Endothelial cell of umbilical vein (primary cell): ENCODE results near the gene RAPGEF3. TPM values are rescaled to one million over a fixed set of nuclear protein-coding genes. Genes with fewer than 3 reads are reported as not detected.

Experiments used
- BruUV-seq: library from RNA; stranded (reverse); fragments of 400-500 nt; replicated peaks from 2 replicates; lab custom pipeline; 2021; lab: Mats Ljungman, UMichigan
- CTCF ChIA-PET: fragments of 300-600, 350-600 bp; sonication (Branson Sonifier 250); formaldehyde crosslinking; loops from one replicate; lab custom pipeline; 2021; ENCODE audit warnings: antibody characterized with exemption, inconsistent platforms; lab: Charles Lee
- POLR2A ChIA-PET: fragments of 300-600, 350-600 bp; sonication (Branson Sonifier 250); formaldehyde crosslinking; loops from one replicate; lab custom pipeline; 2021; ENCODE audit warnings: antibody characterized with exemption, inconsistent platforms; lab: Charles Lee
- DNase-seq: peaks from one replicate; pipeline ENCODE4 v3.0.0-alpha.2; 2011; ENCODE audit warnings: low read depth, low spot score
- FAIRE-seq: peaks from 2 replicates; lab custom pipeline; 2011; peaks lifted over from hg19 to GRCh38; lab: Jason Lieb, UNC
- H2AFZ ChIP-seq: 2 replicates; pipeline ENCODE4 v1.6.0; 2012; ENCODE audit warnings: low read depth, low read length, control low read depth, inconsistent platforms
- H3K27ac ChIP-seq: 2 replicates; pipeline ENCODE4 v1.5.1; 2011; ENCODE audit warnings: low read depth, mild to moderate bottlenecking, control low read depth, low read length, moderate library complexity; ENCODE audit not compliant: insufficient read depth
- H3K27me3 ChIP-seq, 2 experiments: 2 replicates each; pipeline versions ENCODE4 v1.6.0 to v1.6.1; 2011; ENCODE audit warnings: low read length in 2 of 2, mixed read lengths in 1 of 2; ENCODE audit not compliant: control insufficient read depth in 2 of 2, insufficient read depth in 2 of 2
- H3K36me3 ChIP-seq, 2 experiments: 2 replicates in 1 of 2; 3 replicates in 1 of 2; pipeline ENCODE4 v1.5.1; 2011; ENCODE audit warnings: low read length in 2 of 2, mild to moderate bottlenecking in 1 of 2, moderate library complexity in 1 of 2; ENCODE audit not compliant: control insufficient read depth in 2 of 2, insufficient read depth in 2 of 2; ENCODE audit errors: extremely low read depth in 1 of 2
- H3K4me1 ChIP-seq: 3 replicates; pipeline ENCODE4 v1.5.1; 2011; ENCODE audit warnings: mild to moderate bottlenecking, low read length; ENCODE audit not compliant: control insufficient read depth, insufficient read depth; ENCODE audit errors: extremely low read depth
- H3K4me2 ChIP-seq: 2 replicates; pipeline ENCODE4 v1.6.1; 2011; ENCODE audit warnings: low read length, control low read depth, mixed read lengths; ENCODE audit not compliant: insufficient read depth
- H3K4me3 ChIP-seq, 3 experiments: fragments of 200-600 bp in 1 of 3; sonication (generic), shearing (Covaris generic) in 1 of 3; replicated peaks in 1 of 3; 2 replicates each; pipeline ENCODE4 v1.5.1; 2011 to 2016; ENCODE audit warnings: control low read depth in 3 of 3, low read length in 3 of 3, mild to moderate bottlenecking in 2 of 3, inconsistent platforms in 1 of 3, low read depth in 1 of 3, moderate library complexity in 1 of 3; ENCODE audit not compliant: insufficient read depth in 1 of 3
- H3K79me2 ChIP-seq: 2 replicates; pipeline ENCODE4 v1.6.0; 2012; ENCODE audit warnings: low read length, inconsistent platforms; ENCODE audit not compliant: control insufficient read depth, insufficient read depth
- H3K9ac ChIP-seq: replicated peaks from 2 replicates; pipeline ENCODE3; 2011; ENCODE audit warnings: low read length, control low read depth; ENCODE audit not compliant: insufficient read depth; ENCODE audit errors: extremely low read depth
- H3K9me1 ChIP-seq: replicated peaks from 3 replicates; pipeline ENCODE4 v1.6.0; 2011; ENCODE audit warnings: mild to moderate bottlenecking, low read length; ENCODE audit not compliant: control insufficient read depth, insufficient read depth; ENCODE audit errors: extremely low read depth
- H3K9me3 ChIP-seq: replicated peaks from 2 replicates; pipeline ENCODE4 v1.5.1; 2012; ENCODE audit warnings: low read length, inconsistent platforms; ENCODE audit not compliant: control insufficient read depth, insufficient read depth
- H4K20me1 ChIP-seq: replicated peaks from 2 replicates; pipeline ENCODE3; 2011; ENCODE audit warnings: mild to moderate bottlenecking, low read length; ENCODE audit not compliant: control insufficient read depth, insufficient read depth; ENCODE audit errors: extremely low read depth
- CTCF ChIP-seq, 2 donors: IDR thresholded peaks; 1 replicate in 1 of 2; 2 replicates in 1 of 2; pipeline ENCODE4 v1.5.1; 2011; ENCODE audit warnings: low read length in 2 of 2, mild to moderate bottlenecking in 2 of 2, moderate library complexity in 2 of 2, control low read depth in 1 of 2, inconsistent platforms in 1 of 2, low read depth in 1 of 2; ENCODE audit not compliant: insufficient read depth in 1 of 2; ENCODE audit errors: extremely low read depth in 1 of 2
- EZH2 ChIP-seq: IDR thresholded peaks from 2 replicates; pipeline ENCODE4 v1.6.1; 2012; ENCODE audit warnings: borderline replicate concordance, low read depth, mild to moderate bottlenecking, moderate library complexity, low read length, inconsistent platforms; ENCODE audit not compliant: severe bottlenecking
- FOS ChIP-seq: IDR thresholded peaks from 2 replicates; pipeline ENCODE4 v1.6.1; 2011; ENCODE audit warnings: mild to moderate bottlenecking, low read length, moderate library complexity, borderline replicate concordance; ENCODE audit not compliant: insufficient read depth
- GATA2 ChIP-seq: IDR thresholded peaks from 2 replicates; pipeline ENCODE4 v1.7.0; 2011; ENCODE audit warnings: low read depth, mild to moderate bottlenecking, moderate library complexity, mixed read lengths, low read length; ENCODE audit not compliant: insufficient read length, insufficient read depth
- JUN ChIP-seq: IDR thresholded peaks from 2 replicates; pipeline ENCODE4 v1.6.1; 2011; ENCODE audit warnings: borderline replicate concordance, low read depth; ENCODE audit not compliant: insufficient read length, insufficient read depth
- dilution Hi-C: fragments of 300-500 bp; cut with MboI; formaldehyde crosslinking; loops from one replicate; pipeline ENCODE4 v1.15.0; 2019; ENCODE audit warnings: low sequenced_read_pairs; ENCODE audit not compliant: extremely low pct_ligation_motif_present
- intact Hi-C: fragments of 100-400 bp; cut with micrococcal nuclease; formaldehyde crosslinking; loops from one replicate; pipeline ENCODE4 v1.10.0; 2022
- polyA plus RNA-seq, 4 experiments: library from polyadenylated mRNA; depleted of rRNA in 3 of 4; stranded (reverse) in 3 of 4; unstranded in 1 of 4; fragments of >200 nt; gene quantifications; 2 replicates each; pipeline versions ENCODE4 v1.2.1 to v1.2.3, GENCODE V29; 2011 to 2012; ENCODE audit warnings: missing spikeins in 1 of 4
- total RNA-seq: library from RNA; stranded (reverse); gene quantifications from 2 replicates; pipeline ENCODE4 v1.2.3, GENCODE V29; 2021

The RAPGEF3 gene
- total and polyA plus RNA-seq, 2 donors (not counting 3 experiments of a cell fraction or from before 2014, with no cell fraction given), result 34.5 to 55.1 TPM

DNA sequence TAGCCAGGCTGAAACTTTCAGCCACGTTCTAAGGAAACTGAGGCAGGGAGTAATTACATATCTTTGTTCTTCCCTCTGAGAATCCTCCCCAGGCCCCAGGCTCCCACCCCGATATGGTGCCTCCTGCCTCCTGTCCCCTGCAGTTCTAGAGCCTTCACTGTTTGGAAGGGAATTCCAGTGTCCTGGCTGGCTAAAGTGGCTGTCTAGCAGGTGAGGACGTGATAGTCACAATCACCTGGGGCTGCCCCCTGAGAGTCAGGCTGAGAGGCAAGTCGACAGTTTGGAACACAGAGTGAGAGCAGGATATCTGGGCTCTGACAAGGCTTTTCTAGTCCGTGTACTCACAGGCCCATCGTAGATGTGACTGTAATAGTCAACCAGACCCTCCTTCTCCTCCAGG is 46.5 kb downstream of the RAPGEF3 start:
- intact Hi-C loops, result loop anchor here (10.0 kb wide), 1 partner anchor 443 kb away; the partner anchor contains the start of gene ASB8

More for the DNA sequence above, 46.5 kb downstream of the RAPGEF3 start:
- Histone ChIP-seq H3K4me1 (no peaks in the 10 kb centered on the region), H3K36me3 (no peaks in the 10 kb centered on the region), H3K79me2 (no peaks in the 10 kb centered on the region), H2AFZ (no peak overlapping the region), H3K4me3 (no peak overlapping the region), H4K20me1 (no peaks in the 10 kb centered on the region), H3K27ac (no peak overlapping the region), H3K9me1 (no peaks in the 10 kb centered on the region), H3K9ac (no peak overlapping the region), H3K27me3 (no peaks in the 10 kb centered on the region), H3K4me2 (no peak overlapping the region), H3K9me3 (no peaks in the 10 kb centered on the region)
- no TSS peak for BruUV-seq
- dilution Hi-C loops, result no loop called here
- ChIA-PET CTCF (interaction anchor here (0.7 to 11.5 kb wide), 4 partner anchors 56 to 752 kb away, joined by 3 to 172 read pairs (median 108); no protein-coding TSS in a partner anchor), POLR2A (no interaction called here)
- TF ChIP-seq FOS (no peak), CTCF (IDR thresholded peaks at IDR 0.05; ENCODE audit: extremely low read depth in 1 of 2, insufficient read depth in 1 of 2, low read depth in 1 of 2, low read length in 2 of 2) (no peak), GATA2 (no peak), JUN (no peak), EZH2 (no peak)
- DNase-seq (no peak), FAIRE-seq (no peak)
